Measurements from ENCODE around the gene SIGLEC15.

The SIGLEC15 gene

GRCh38 chr18:45880876-45881558, 55.5 kb downstream of the SIGLEC15 start:
- DNase-seq, result no peak

GRCh38 chr18:45887585-45887984, 62.1 kb downstream of the SIGLEC15 start:
- DNase-seq, result no peak

- no peak for DNase-seq
These were observed 64.1 kb downstream of the SIGLEC15 start for GRCh38 chr18:45889419-45890064.

- DNase-seq, result no peak
These were observed 65.1 kb downstream of the SIGLEC15 start for GRCh38 chr18:45890606-45891005.

- DNase-seq, result no peak
These were observed 66.3 kb downstream of the SIGLEC15 start for GRCh38 chr18:45891806-45892205.

All from COR-L47 (cell line).